ENCODE data around the gene LAMB2.

GRCh38 chr3:49148159-49148558 is 15.3 kb upstream of the LAMB2 start:
- TF ChIP-seq CTCF (IDR thresholded peaks at IDR 0.05; ENCODE audit: low read depth, low read length) = no peak
- TF ChIP-seq EZH2phosphoT487 (IDR thresholded peaks at IDR 0.05; ENCODE audit: low read depth) = no peak

Measured in OCI-LY3 (cell line).